Smooth muscle cell (in vitro differentiated cells): ENCODE measurements around the gene CCDC201. TPM values are rescaled to one million over a fixed set of nuclear protein-coding genes. Genes with fewer than 3 reads are reported as not detected.

Source experiments
- DNase-seq: peaks from one replicate; lab custom pipeline; 2025; ENCODE audit not compliant: unreplicated experiment; lab: John Stamatoyannopoulos, UW
- H2AFZ ChIP-seq: fragments of 200-600 bp; sonication (generic); 2 replicates; pipeline ENCODE4 v1.6.0; 2016; ENCODE audit warnings: antibody characterized with exemption, low read depth, mild to moderate bottlenecking
- H3F3A ChIP-seq: fragments of 200-600 bp; sonication (generic); 2 replicates; pipeline ENCODE4 v1.6.0; 2017; ENCODE audit warnings: antibody characterized with exemption, low read depth
- H3K27ac ChIP-seq: fragments of 200-600 bp; sonication (generic); 2 replicates; pipeline ENCODE4 v1.5.1; 2016; ENCODE audit warnings: low read depth, mild to moderate bottlenecking
- H3K27me3 ChIP-seq: fragments of 200-600 bp; sonication (generic); 2 replicates; pipeline ENCODE4 v1.6.1; 2016; ENCODE audit warnings: low read depth, mild to moderate bottlenecking
- H3K36me3 ChIP-seq: fragments of 200-600 bp; sonication (generic); 2 replicates; pipeline ENCODE4 v1.5.1; 2016; ENCODE audit warnings: low read depth
- H3K4me1 ChIP-seq: fragments of 200-600 bp; sonication (generic); 2 replicates; pipeline ENCODE4 v1.5.1; 2016; ENCODE audit warnings: low read depth
- H3K4me2 ChIP-seq: fragments of 200-600 bp; sonication (generic); 2 replicates; pipeline ENCODE4 v1.6.0; 2016; ENCODE audit warnings: mild to moderate bottlenecking
- H3K4me3 ChIP-seq: fragments of 200-600 bp; sonication (generic); 2 replicates; pipeline ENCODE4 v1.5.1; 2016; ENCODE audit warnings: mild to moderate bottlenecking
- H3K79me2 ChIP-seq: fragments of 200-600 bp; sonication (generic); 2 replicates; pipeline ENCODE4 v1.6.0; 2016; ENCODE audit warnings: low read depth, mild to moderate bottlenecking
- H3K9ac ChIP-seq: fragments of 200-600 bp; sonication (generic); 2 replicates; pipeline ENCODE4 v1.6.0; 2016; ENCODE audit warnings: low read depth
- H3K9me3 ChIP-seq: fragments of 200-600 bp; sonication (generic); replicated peaks from 2 replicates; pipeline ENCODE4 v1.5.1; 2016; ENCODE audit warnings: low read depth
- H4K20me1 ChIP-seq: fragments of 200-600 bp; sonication (generic); 2 replicates; pipeline ENCODE4 v1.6.0; 2016; ENCODE audit warnings: low read depth
- CTCF ChIP-seq: fragments of 200-600 bp; sonication (generic); IDR thresholded peaks from 2 replicates; pipeline ENCODE4 v1.5.1; 2017; ENCODE audit warnings: borderline replicate concordance, mild to moderate bottlenecking, antibody characterized with exemption; ENCODE audit not compliant: insufficient read depth, poor library complexity, severe bottlenecking
- WGBS: methylation state at CpG from one replicate; pipeline ENCODE4 v1.1.7; 2016; ENCODE audit warnings: low lambda C conversion rate; 5-methylcytosine and 5-hydroxymethylcytosine counted together
- polyA plus RNA-seq: library from polyadenylated mRNA; unstranded; fragments of >200 nt; fragmentation: Nextera tagmentation; extraction: Ambion mirVana; gene quantifications from 2 replicates; pipeline ENCODE4 v1.2.1, GENCODE V29; 2016
- total RNA-seq: library from RNA; depleted of rRNA; stranded (reverse); fragments of >200 nt; gene quantifications from 2 replicates; pipeline ENCODE4 v1.2.3, GENCODE V29; 2014

CCDC201 gene
- total and polyA plus RNA-seq, 2 experiments from 2014 or later, result not detected

- no peak overlapping the region for H3K9ac ChIP-seq
- peak overlapping the region; percentile 3 for H3K27ac ChIP-seq
- no peaks in the 10 kb centered on the region for H3K4me1 ChIP-seq
- H3K4me3 ChIP-seq, result no peak overlapping the region
- no peak for TF ChIP-seq CTCF
- peaks cover 91% of the 10 kb centered on the region for H3F3A ChIP-seq
- no peak overlapping the region for H2AFZ ChIP-seq
- no peaks in the 10 kb centered on the region for H3K9me3 ChIP-seq
- H3K27me3 ChIP-seq, result no peaks in the 10 kb centered on the region
- H3K4me2 ChIP-seq, result no peak overlapping the region
- no peak for DNase-seq
- H3K79me2 ChIP-seq, result peaks cover 16% of the 10 kb centered on the region
- 90% methylated on average over 12 of the region's 12 CpGs for whole genome bisulfite sequencing
- peaks cover 77% of the 10 kb centered on the region for H4K20me1 ChIP-seq
- H3K36me3 ChIP-seq, result peaks cover 7% of the 10 kb centered on the region
Observed at GRCh38 chr7:45914911-45915310, 42.0 kb upstream of the CCDC201 start.

DNA sequence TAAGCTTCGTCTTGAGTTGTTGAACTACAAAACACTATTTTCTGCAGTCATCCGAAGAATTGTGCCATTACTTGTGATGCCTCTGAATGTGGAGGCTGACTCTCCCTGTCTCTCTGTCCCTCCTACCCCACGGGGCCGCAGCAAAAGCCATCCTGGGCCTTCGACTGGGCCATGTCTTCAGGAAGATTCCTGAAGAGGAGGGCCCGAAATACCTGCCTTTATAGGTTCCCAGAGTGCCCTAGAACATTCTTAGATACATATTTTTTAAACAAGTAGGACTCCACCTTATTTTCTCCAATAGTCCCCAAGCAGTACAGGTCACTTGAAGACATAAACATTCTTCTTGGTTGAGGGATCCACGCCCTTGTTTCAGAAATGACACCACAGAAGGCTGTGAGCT lies 40.1 kb upstream of the CCDC201 start:
- Histone ChIP-seq H3K27me3 (no peaks in the 10 kb centered on the region), H3K9ac (no peak overlapping the region), H3K36me3 (peaks cover 7% of the 10 kb centered on the region), H4K20me1 (peaks cover 58% of the 10 kb centered on the region), H3K27ac (no peak overlapping the region), H3K4me2 (no peak overlapping the region), H3K4me1 (no peaks in the 10 kb centered on the region), H3F3A (peaks cover 77% of the 10 kb centered on the region), H3K9me3 (no peaks in the 10 kb centered on the region), H3K79me2 (no peaks in the 10 kb centered on the region), H2AFZ (no peak overlapping the region), H3K4me3 (no peak overlapping the region)
- 93% methylated on average over 7 of the region's 7 CpGs for WGBS
- no peak for TF ChIP-seq CTCF
- DNase-seq, result no peak

DNA sequence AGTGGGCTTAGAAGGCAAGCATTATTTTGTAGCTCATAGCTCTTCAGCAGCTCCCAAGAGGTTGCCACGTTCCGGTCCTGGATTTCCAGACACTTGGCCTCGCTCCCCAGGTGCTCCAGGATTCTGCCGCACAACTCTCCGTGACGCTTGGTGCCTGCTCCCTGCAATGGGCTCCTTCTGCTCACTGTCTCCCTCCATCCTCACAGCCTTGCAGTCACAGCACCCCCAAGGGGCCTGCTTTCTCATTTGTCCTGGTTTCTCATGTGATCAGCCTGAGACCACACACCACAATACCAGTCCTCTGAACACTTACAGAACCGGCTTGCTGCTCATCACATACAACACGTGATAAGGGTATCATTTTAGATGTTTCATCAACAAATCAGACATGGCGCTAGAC lies 38.4 kb upstream of the CCDC201 start:
- Histone ChIP-seq H3K4me1 (no peaks in the 10 kb centered on the region), H3K4me2 (no peak overlapping the region), H3F3A (peaks cover 63% of the 10 kb centered on the region), H3K9me3 (no peaks in the 10 kb centered on the region), H3K4me3 (no peak overlapping the region), H3K27ac (no peak overlapping the region), H3K9ac (no peak overlapping the region), H3K36me3 (peaks cover 7% of the 10 kb centered on the region), H3K79me2 (no peaks in the 10 kb centered on the region), H4K20me1 (peaks cover 41% of the 10 kb centered on the region), H2AFZ (no peak overlapping the region), H3K27me3 (no peaks in the 10 kb centered on the region)
- no peak for DNase-seq
- TF ChIP-seq CTCF, result no peak
- WGBS, result 58% methylated on average over 9 of the region's 9 CpGs

GRCh38 chr7:45910855-45911254 lies 38.0 kb upstream of the CCDC201 start:
- no peak for DNase-seq
- Histone ChIP-seq H3K9me3 (no peaks in the 10 kb centered on the region), H3K27me3 (no peaks in the 10 kb centered on the region), H3K27ac (no peak overlapping the region), H3K4me1 (no peaks in the 10 kb centered on the region), H3K9ac (no peak overlapping the region), H3K79me2 (no peaks in the 10 kb centered on the region), H4K20me1 (peaks cover 36% of the 10 kb centered on the region), H3K4me2 (no peak overlapping the region), H3F3A (peaks cover 58% of the 10 kb centered on the region), H2AFZ (no peak overlapping the region), H3K36me3 (peaks cover 4% of the 10 kb centered on the region), H3K4me3 (no peak overlapping the region)
- 78% methylated on average over 3 of the region's 3 CpGs for WGBS
- no peak for TF ChIP-seq CTCF
